Embryonic facial prominence (tissue), 1 donor: ENCODE results near the gene IRF2BP2.

Experiments used
- DNase-seq: peaks from one replicate; pipeline ENCODE4 v3.0.0-alpha.2; 2016; ENCODE audit errors: extremely low spot score

The IRF2BP2 gene

GRCh38 chr1:234613128-234613875 is 3.3 kb upstream of the IRF2BP2 start:
- DNase-seq = no peak

GRCh38 chr1:234612352-234613127 is 2.6 kb upstream of the IRF2BP2 start:
- DNase-seq = peak; percentile 95

- peak; percentile 24 for DNase-seq
These were observed 1.9 kb upstream of the IRF2BP2 start for GRCh38 chr1:234611847-234612351.

- DNase-seq = peak; percentile 82
These were observed 1.4 kb upstream of the IRF2BP2 start for GRCh38 chr1:234611225-234611846.

GRCh38 chr1:234610666-234611224 is 767 bp upstream of the IRF2BP2 start:
- DNase-seq = peak; percentile 89

DNA sequence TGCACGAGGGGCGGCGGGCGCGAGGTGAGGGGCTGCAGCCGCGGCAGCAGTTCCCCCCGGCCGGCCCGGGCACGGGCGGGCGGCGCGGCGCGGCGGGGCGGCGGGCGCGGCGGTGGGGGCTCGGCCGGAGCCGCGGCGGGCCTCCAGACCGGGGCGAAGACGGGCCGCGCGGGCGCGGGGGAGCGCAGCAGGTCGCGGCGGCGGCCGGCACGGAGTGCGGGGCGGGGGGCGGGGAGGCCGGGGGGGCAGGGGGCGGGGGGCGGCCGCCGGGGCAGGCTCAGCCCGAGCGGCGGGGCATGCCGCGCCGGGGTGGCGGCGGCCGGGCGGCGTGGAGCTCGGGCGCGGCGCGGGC is 311 bp downstream of the IRF2BP2 start:
- DNase-seq = no peak

GRCh38 chr1:234608911-234609690 is 877 bp downstream of the IRF2BP2 start:
- peak; percentile 38 for DNase-seq

- DNase-seq = peak; percentile 58
These were observed 1.7 kb downstream of the IRF2BP2 start for GRCh38 chr1:234608025-234608910.

DNA sequence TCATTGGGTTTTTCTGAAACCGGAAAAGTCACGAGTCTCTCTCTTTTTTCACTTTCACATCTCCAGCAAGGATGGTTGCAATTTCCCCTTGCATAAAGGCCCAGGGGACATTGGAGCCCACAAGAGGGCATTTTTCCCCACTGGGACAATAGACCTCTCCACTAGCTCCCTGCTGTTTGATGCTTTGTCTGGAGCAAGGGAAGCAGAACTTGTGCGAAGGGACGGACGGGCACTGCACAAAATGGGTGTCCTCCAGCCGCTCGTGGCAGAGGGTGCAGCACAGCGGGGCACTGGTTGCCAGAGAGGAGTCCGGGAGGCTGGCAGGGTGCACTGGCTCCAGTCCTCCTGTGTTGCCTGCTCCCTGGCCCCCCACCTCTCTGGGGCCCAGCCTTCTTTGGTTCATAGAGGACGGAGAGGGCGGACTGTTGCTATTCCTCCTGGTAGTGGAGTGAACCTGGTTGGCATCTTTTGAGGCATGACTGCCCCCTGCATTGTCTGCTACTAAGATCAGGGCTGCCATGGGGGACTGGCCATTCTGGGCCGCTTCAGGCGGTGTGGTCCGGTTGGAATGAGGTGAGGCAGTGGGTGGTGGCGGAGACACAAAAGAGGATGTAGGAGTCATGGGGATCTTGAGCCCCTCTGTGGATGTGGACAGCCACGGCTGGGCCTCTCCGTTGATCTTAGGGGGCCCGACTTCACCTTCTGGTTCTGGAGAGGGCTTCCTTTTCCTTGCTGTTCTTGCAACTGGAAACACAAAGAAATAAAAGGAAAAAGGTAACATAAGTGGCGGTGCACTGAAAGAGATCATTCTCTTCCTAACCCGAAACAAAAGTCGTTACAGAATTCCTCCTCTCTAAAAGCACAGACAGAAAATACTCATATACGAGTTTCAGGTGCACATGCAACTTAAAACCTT is 2.6 kb downstream of the IRF2BP2 start:
- no peak for DNase-seq

GRCh38 chr1:234606784-234607108 is 3.2 kb downstream of the IRF2BP2 start:
- DNase-seq = no peak

- DNase-seq = peak; percentile 44
These were observed 3.8 kb downstream of the IRF2BP2 start for GRCh38 chr1:234605983-234606783.

DNA sequence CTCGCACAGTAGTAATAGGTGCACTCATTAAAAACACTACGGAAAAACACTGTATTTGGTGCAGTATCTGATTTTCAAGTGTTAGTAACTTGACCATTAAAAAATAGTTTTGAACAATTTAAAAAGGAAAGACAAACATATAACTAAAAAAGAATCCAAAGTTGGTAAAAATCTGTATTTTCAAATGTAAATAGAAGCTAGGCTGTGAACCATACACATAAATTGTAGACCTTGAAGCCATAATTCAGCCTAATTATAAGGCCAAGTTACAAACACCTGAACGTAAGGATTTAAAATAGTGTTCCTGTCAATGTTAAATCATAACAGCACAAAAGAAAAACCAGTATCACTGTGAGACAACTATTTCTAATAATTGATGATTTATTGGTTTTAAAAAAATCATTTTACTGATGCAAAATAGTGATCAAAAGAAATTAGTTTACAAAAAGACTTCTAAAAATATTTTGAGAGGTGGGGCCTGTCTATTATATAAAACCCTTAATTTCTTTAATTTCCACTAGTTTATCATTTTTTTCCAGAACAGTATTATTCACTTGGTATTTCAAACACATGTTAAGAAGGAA is 4.5 kb downstream of the IRF2BP2 start:
- DNase-seq = no peak

- no peak for DNase-seq
These were observed 5.2 kb downstream of the IRF2BP2 start for GRCh38 chr1:234604495-234605398.

- peak; percentile 33 for DNase-seq
These were observed 6.5 kb downstream of the IRF2BP2 start for GRCh38 chr1:234603221-234604204.

- peak; percentile 59 for DNase-seq
These were observed 7.4 kb downstream of the IRF2BP2 start for GRCh38 chr1:234602334-234603220.
